Epidermal melanocyte (primary cell): ENCODE results near the gene PLA2G2F.

Source experiments
- DNase-seq: peaks from one replicate; pipeline ENCODE4 v3.0.0; 2011; ENCODE audit warnings: low spot score; ENCODE audit not compliant: insufficient read length

PLA2G2F gene

GRCh38 chr1:20142001-20142710, 3.0 kb downstream of the PLA2G2F start:
- DNase-seq: no peak

GRCh38 chr1:20143318-20143717, 4.2 kb downstream of the PLA2G2F start:
- DNase-seq: no peak

DNA sequence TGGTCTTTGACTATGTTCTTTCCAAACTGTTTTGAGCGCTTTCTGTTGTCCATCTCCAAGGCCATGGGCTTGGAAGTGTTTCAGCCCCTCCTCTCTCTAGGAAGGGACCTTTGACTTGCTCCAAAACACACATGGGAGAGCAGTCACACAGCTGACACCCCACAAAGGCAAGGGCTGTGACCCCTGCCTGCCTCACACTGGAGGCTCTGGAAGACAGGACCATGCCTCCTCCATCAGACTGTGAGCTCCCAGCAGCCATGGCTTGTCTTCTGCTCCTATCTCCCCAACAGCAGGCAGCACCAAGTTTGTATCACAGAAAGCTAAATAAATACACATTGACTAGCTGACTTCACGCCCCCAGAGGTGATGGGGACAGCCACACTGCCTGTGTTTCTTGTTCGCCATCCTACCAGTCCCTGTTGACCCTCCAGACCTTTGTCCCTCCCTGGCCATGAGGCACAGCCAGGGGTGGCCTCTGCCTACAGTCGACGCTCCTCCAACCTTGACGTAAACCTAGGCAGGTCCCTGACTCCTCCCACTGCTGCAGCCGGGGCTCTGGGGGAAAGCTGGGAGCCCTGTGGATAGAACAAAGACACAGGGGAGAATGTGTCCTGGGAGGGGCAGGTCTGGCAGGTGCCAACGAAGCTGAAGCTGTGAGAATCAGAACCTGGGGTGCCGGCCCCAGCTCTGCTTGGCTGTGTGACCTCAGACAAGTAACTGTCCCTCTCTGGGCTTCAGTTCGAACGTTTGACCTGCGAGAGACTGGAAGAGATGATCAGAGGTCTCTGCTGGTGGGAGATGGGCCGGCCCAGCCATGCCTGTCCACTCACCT, 4.8 kb downstream of the PLA2G2F start:
- DNase-seq: no peak

- no peak for DNase-seq
Observed at GRCh38 chr1:20147846-20148570, 8.9 kb downstream of the PLA2G2F start.

DNA sequence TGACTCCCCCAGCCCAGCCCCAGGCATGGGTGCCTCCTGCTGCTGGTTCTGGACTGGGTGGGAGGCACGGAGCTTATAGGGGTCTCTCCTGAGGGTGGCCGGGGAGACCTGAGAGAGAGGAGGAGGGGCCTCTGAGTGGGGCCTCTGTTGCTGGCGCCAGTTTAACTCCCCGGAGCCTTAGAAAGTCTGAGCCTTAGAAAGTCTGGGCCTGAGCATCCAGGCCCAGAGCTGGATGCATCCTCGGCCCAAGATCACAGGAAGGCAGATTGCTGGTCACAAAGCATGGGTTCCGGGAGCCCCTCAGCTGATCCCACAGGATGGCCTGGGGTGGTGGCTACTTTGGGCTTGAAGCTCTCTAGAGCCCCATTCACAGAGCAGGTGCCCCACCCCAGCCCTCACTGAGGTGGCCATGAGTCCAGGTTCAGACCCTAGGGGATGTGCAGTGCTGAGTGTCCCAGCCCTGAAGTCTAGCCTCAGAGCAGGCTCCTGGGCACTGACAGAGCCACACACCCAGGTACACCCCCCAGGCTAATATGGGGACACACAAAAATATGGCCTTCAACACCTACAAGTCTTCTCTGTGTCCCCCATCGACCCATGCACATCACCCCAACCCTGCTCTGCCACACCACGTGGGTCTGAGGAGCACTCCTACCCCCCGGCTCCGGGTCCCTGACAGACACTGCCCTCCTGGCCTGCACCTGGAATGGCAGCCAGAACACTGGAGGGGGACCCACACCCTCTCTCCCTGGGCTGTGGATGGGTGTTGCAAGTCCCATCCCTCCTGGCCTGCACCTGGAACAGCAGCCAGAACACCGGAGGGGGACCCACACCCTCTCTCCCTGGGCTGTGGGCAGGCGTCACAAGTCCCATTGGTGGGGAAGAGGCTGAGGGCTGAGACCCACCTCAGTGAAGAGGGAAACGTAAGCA, 9.7 kb downstream of the PLA2G2F start:
- no peak for DNase-seq

- DNase-seq: no peak
Observed at GRCh38 chr1:20149601-20150325, 10.6 kb downstream of the PLA2G2F start.

DNA sequence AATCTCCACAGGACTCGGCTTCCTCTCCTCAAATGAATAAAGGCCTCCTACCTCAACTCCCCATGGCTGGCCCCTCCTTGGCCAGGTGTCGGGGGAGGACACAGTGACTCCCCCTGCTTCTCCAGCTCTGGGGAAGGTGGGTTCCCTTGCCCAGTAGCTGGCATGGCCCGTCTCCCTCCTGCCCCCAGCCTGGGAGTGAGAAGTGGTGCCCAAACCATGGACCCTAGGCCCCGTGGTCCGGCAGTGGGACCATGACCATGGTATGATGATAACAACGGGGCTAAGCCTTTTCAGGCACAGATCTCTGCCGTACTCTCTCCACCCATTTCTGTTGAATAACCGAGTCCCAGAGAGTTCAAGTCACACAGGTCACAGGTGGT, 11.2 kb downstream of the PLA2G2F start:
- DNase-seq: no peak

DNA sequence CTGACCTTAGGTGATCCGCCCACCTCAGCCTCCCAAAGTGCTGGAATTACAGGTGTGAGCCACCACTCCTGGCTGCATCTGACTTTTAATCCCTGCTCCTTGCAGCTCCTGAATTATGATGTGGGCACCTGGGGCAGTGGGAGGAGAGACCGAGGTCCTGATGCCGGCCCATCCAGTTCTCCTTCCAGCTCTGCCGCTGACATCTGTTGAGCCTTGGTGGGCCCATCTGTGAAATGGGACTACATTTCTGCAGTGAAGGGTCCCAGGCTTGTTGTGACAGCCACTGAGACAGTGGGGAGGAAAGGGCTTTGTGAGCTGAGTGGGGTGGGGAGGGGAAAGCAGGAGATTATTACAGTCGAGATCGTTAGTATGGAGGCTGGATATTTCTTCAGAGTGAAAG, 11.8 kb downstream of the PLA2G2F start:
- DNase-seq: no peak

- peak; percentile 86 for DNase-seq
Observed at GRCh38 chr1:20151906-20152598, 12.9 kb downstream of the PLA2G2F start.

DNA sequence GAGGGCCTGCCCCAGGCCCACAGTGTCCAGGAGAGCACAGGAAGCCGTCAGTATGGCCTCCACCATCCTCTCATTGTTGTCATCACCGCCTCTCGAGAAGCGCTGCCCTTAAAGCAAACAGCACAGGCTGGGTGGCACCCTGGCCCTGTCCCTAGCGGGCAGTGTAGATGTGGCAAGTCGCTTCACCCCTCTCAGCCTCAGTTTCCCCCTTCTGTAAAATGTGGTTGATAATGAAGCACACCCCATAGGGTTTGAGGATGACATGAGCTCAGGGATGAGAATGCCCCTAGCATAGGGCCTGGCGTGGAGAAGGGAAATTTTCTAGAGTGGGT, 13.4 kb downstream of the PLA2G2F start:
- DNase-seq: no peak

GRCh38 chr1:20153000-20153418, 13.9 kb downstream of the PLA2G2F start:
- no peak for DNase-seq

DNA sequence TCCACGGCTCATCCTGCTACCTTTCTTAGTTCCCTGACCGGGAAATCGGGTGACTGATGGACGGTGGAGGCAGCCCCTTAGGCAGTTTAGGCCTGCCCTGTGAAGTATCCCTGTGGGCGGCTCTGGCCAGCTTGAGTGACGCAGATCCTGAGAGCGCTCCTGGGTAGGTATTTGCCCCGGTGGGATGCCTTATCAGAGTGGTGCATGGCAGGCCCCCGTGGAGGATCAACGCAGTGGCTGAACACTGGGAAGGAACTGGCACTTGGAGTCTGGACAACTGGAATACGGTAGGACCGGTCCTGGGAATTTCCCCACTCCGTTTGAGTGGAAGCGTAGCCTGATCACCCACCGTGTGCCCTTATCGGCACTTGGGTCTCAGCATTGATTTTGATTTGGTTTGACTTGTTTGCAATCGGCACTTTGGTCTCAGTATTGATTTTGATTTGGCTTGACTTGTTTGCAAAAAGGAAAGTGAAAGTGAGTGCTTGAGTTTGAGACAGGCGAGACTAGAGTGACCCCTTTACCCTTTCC, 15.2 kb downstream of the PLA2G2F start:
- DNase-seq: no peak

- DNase-seq: no peak
Observed at GRCh38 chr1:20158358-20159070, 19.4 kb downstream of the PLA2G2F start.

DNA sequence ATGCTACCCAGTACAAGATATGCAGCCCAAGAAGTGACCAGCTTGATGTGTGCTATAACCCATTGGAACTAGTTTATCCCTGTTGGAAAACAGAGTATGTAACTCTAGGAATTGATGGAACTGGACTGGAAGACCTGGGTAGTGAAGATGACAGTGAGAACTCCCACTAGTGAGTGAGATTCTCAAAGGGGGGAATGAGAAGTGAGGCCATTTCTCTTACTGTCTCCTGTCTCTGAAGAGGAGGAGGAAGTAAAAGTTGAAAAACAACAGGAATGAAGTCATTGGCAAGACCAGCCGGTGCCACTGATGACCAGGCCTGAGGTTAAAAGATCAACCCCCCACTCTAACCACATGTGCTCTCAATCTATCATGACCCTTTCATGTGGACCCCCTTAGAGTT, 20.9 kb downstream of the PLA2G2F start:
- DNase-seq: no peak

DNA sequence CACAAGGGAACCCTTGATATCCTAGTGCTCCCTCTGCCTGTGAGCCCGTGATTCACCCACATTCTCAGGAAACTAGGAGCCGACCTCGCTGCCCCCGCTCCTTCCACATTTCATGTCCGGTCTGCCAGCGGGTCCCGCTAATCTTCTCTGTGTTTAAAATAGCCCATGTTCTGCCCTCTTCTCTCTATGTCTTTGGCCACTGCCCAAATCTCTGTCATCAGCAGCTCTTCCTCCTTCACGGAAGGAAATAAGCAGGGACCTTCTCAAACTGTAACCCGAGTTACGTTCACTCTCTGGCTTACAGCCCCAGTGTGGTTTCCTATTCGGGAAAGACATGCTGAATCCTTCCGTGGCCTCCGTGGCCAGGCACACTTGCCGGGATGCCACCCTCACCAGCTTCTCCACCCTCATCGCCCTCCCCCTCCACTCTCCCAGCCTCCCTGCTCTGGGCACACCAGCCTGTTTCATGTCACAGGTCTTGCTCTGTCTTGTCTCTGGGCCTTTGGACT, 25.6 kb downstream of the PLA2G2F start:
- DNase-seq: no peak

DNA sequence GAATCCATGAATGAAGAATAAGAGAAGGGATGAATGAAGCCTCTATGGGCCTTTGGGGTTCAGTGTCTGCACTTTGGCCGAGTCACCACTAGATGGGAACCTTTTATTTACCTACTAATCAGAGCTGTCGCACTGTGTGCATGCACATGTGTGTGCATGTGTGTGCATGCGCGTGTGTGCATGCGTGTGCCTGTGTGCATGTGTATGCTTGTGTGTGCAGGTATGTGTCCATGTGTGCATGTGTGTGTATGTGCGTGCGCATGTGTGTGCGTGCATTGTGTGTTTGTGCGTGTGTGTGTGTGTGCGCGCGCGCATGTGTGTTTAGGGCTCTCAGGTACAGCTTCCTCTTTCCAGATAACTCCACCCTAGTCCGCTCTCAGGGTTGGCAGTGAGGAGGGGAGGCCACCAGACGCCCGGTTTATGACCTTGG, 26.4 kb downstream of the PLA2G2F start:
- no peak for DNase-seq

GRCh38 chr1:20166051-20166450, 26.9 kb downstream of the PLA2G2F start:
- no peak for DNase-seq

- DNase-seq: no peak
Observed at GRCh38 chr1:20167126-20167525, 28.0 kb downstream of the PLA2G2F start.
